Measurements from ENCODE around the gene PRKCE.

DNA sequence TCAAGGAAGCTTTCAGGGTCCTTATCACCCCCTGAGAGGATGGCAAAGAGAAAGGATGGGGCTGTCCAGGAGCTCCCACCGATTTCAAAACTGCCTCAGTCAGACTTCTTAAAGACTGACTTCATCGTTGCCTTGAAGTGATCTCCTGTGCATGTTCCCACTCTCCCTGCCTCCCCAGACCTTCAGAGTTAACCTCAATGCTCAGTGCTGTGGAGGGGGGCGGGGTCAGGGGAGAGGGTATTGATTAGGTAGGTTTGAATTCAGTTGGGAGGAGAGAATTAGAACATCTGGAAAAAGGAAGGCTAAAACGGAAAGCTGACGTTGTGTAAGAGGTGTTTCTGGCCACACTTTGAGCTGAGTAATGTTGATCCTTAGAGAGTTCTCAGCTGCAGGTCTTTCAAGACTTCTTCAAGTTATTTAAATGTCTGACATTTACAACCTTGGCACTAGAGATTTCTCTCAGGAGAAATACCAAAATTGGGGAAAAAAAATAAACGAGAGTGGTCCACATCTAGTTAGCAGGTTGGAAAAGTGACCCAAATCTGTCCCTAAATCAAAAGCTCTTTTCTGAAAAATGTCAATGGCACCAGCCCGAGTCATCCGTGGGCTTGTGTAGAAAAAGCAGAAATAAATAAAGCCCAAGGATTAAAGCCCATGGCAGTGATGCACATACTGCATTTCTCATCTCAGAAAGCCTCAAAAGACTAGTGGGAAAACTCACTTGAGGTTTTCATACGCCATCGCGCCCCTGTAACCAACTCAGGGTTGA, 511.0 kb downstream of the PRKCE start:
- TF ChIP-seq POLR2AphosphoS5 (IDR thresholded peaks at IDR 0.05) (no peak), POLR2A (IDR thresholded peaks at IDR 0.05) (no peak)
- TF ChIP-seq, protein P1, sequence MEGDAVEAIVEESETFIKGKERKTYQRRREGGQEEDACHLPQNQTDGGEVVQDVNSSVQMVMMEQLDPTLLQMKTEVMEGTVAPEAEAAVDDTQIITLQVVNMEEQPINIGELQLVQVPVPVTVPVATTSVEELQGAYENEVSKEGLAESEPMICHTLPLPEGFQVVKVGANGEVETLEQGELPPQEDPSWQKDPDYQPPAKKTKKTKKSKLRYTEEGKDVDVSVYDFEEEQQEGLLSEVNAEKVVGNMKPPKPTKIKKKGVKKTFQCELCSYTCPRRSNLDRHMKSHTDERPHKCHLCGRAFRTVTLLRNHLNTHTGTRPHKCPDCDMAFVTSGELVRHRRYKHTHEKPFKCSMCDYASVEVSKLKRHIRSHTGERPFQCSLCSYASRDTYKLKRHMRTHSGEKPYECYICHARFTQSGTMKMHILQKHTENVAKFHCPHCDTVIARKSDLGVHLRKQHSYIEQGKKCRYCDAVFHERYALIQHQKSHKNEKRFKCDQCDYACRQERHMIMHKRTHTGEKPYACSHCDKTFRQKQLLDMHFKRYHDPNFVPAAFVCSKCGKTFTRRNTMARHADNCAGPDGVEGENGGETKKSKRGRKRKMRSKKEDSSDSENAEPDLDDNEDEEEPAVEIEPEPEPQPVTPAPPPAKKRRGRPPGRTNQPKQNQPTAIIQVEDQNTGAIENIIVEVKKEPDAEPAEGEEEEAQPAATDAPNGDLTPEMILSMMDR (IDR thresholded peaks at IDR 0.05) = no peak
